Esophagus squamous epithelium (tissue), 4 donors: ENCODE data around the gene PTPRS.

Experiments
- POLR2A ChIP-seq, 4 donors: fragments of 450-650 bp; IDR thresholded peaks; one replicate each; pipeline ENCODE4 v1.6.1; 2017; ENCODE audit warnings: antibody characterized with exemption in 4 of 4, mild to moderate bottlenecking in 4 of 4, moderate library complexity in 3 of 4
- TF ChIP-seq, protein P1 (sequence below), 6 experiments: fragments of 450-650 bp in 4 of 6; fragments of 200-600 bp in 2 of 6; sonication (generic) in 2 of 6; IDR thresholded peaks; one replicate each; pipeline ENCODE4 v1.5.1; 2016 to 2019; ENCODE audit warnings: antibody characterized with exemption in 6 of 6, mild to moderate bottlenecking in 4 of 6, moderate library complexity in 4 of 6

DNA sequence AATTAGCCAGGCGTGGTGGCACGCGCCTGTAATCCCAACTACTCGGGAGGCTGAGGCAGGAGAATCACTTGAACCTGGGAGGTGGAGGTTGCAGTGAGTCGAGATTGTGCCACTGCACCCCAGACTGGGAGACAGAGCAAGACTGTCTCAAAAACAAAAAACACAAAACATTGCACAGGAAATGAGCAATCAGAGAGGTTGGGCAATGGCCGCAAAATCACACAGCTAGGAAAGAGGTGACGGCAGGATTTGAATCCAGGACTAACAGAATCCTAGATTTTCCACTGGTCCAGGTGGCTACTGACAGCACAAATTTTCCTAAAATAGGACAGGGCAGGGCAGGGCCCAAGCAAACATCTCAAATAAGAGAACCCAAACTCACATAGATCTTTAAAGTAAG, 23.3 kb downstream of the PTPRS start:
- no peak for TF ChIP-seq POLR2A (IDR thresholded peaks at IDR 0.05)
- TF ChIP-seq, protein P1, sequence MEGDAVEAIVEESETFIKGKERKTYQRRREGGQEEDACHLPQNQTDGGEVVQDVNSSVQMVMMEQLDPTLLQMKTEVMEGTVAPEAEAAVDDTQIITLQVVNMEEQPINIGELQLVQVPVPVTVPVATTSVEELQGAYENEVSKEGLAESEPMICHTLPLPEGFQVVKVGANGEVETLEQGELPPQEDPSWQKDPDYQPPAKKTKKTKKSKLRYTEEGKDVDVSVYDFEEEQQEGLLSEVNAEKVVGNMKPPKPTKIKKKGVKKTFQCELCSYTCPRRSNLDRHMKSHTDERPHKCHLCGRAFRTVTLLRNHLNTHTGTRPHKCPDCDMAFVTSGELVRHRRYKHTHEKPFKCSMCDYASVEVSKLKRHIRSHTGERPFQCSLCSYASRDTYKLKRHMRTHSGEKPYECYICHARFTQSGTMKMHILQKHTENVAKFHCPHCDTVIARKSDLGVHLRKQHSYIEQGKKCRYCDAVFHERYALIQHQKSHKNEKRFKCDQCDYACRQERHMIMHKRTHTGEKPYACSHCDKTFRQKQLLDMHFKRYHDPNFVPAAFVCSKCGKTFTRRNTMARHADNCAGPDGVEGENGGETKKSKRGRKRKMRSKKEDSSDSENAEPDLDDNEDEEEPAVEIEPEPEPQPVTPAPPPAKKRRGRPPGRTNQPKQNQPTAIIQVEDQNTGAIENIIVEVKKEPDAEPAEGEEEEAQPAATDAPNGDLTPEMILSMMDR (IDR thresholded peaks at IDR 0.05), result no peak
